Testis (tissue), 3 donors: Measurements from ENCODE around the gene RPL41. TPM values are rescaled to one million over a fixed set of nuclear protein-coding genes. Genes with fewer than 3 reads are reported as not detected.

Experiments used
- DNase-seq: peaks from one replicate; pipeline ENCODE4 v3.0.0-alpha.2; 2019
- H3K27ac ChIP-seq, 2 donors: fragments of 200-600 bp; sonication (generic); one replicate each; pipeline ENCODE4 v1.5.1; 2019
- H3K27me3 ChIP-seq: fragments of 200-600 bp; sonication (generic); one replicate; pipeline ENCODE4 v1.5.1; 2019
- H3K36me3 ChIP-seq: fragments of 200-600 bp; sonication (generic); one replicate; pipeline ENCODE4 v1.5.1; 2017; ENCODE audit warnings: low read depth; ENCODE audit errors: missing control alignments
- H3K4me1 ChIP-seq: fragments of 200-600 bp; sonication (generic); one replicate; pipeline ENCODE4 v1.5.1; 2019
- H3K4me3 ChIP-seq, 2 donors: fragments of 200-600 bp; sonication (generic); one replicate each; pipeline ENCODE4 v1.5.1; 2017 to 2019
- H3K9me3 ChIP-seq: fragments of 200-600 bp; sonication (generic); one replicate; pipeline ENCODE4 v1.5.1; 2017
- CTCF ChIP-seq, 3 experiments: fragments of 450-650 bp in 2 of 3; fragments of 200-600 bp in 1 of 3; sonication (generic) in 1 of 3; IDR thresholded peaks; one replicate each; pipeline ENCODE4 v1.5.1; 2016 to 2019; ENCODE audit warnings: antibody characterized with exemption in 3 of 3, mild to moderate bottlenecking in 2 of 3, moderate library complexity in 1 of 3
- POLR2A ChIP-seq: fragments of 450-650 bp; IDR thresholded peaks from one replicate; pipeline ENCODE4 v1.6.1; 2017; ENCODE audit warnings: antibody characterized with exemption, mild to moderate bottlenecking, moderate library complexity
- WGBS, 2 donors: methylation state at CpG; one replicate each; pipeline ENCODE4 v1.1.5; 2018; 5-methylcytosine and 5-hydroxymethylcytosine counted together
- intact Hi-C: fragments of 100-400 bp; cut with DNase I; formaldehyde crosslinking; loops from one replicate; pipeline ENCODE4 v1.15.1; 2023; ENCODE audit warnings: low total_unique reads
- polyA plus RNA-seq: library from polyadenylated mRNA; stranded (reverse); fragments of 350-450 nt; fragmentation: Illumina TruSeq; extraction: RNeasy Lipid Tissue Mini Kit (QIAGEN cat#74804); gene quantifications from one replicate; pipeline ENCODE4 v1.2.3, GENCODE V29; 2014; ENCODE audit warnings: low read depth, low replicate concordance; ENCODE audit not compliant: insufficient read depth
- total RNA-seq, 2 donors: library from RNA; depleted of rRNA; stranded (reverse); fragments of >200 nt; gene quantifications; one replicate each; pipeline ENCODE4 v1.2.3, GENCODE V29; 2016

RPL41 gene
- total and polyA plus RNA-seq, 3 donors from 2014 or later, result 1,066 to 2,323 (median 1,985) TPM

GRCh38 chr12:56102683-56103065 is 13.8 kb upstream of the RPL41 start:
- no peak for DNase-seq
- no peaks in the 10 kb centered on the region for H3K27me3 ChIP-seq
- intact Hi-C loops, result no loop called here
- no peak overlapping the region for H3K4me3 ChIP-seq
- 74 to 79% methylated on average over 1 of the region's 1 CpG for WGBS, 2 donors
- H3K36me3 ChIP-seq, result no peaks in the 10 kb centered on the region
- H3K4me1 ChIP-seq, result peaks cover 12% of the 10 kb centered on the region
- no peak for TF ChIP-seq POLR2A
- no peak overlapping the region for H3K27ac ChIP-seq
- no peaks in the 10 kb centered on the region for H3K9me3 ChIP-seq

- TF ChIP-seq POLR2A (no peak), CTCF (IDR thresholded peaks at IDR 0.05) (no peak)
- H3K27me3 ChIP-seq, result no peaks in the 10 kb centered on the region
- H3K27ac ChIP-seq, result peak overlapping the region in 1 of 2 donors; percentile 41
- DNase-seq, result no peak
- WGBS, 2 donors, result 41 to 47% methylated on average over 6 of the region's 6 CpGs
- intact Hi-C loops, result no loop called here
- no peaks in the 10 kb centered on the region for H3K9me3 ChIP-seq
- H3K4me1 ChIP-seq, result peaks cover 12% of the 10 kb centered on the region
- H3K4me3 ChIP-seq, result peak overlapping the region; percentile 84 to 92
- H3K36me3 ChIP-seq, result no peaks in the 10 kb centered on the region
These were observed 13.2 kb upstream of the RPL41 start for GRCh38 chr12:56103066-56103711.

- no peaks in the 10 kb centered on the region for H3K27me3 ChIP-seq
- no peaks in the 10 kb centered on the region for H3K9me3 ChIP-seq
- no peaks in the 10 kb centered on the region for H3K36me3 ChIP-seq
- peak overlapping the region; percentile 84 to 92 for H3K4me3 ChIP-seq
- DNase-seq, result no peak
- H3K4me1 ChIP-seq, result peaks cover 12% of the 10 kb centered on the region
- WGBS, 2 donors, result 0 to 1% methylated on average over 8 of the region's 8 CpGs
- TF ChIP-seq CTCF (IDR thresholded peaks at IDR 0.05) (no peak), POLR2A (no peak)
- intact Hi-C loops, result no loop called here
- peak overlapping the region; percentile 41 to 88 for H3K27ac ChIP-seq
These were observed 12.7 kb upstream of the RPL41 start for GRCh38 chr12:56103823-56104108.

- TF ChIP-seq CTCF (IDR thresholded peaks at IDR 0.05), result no peak
- peak; percentile 47 for TF ChIP-seq POLR2A
- H3K36me3 ChIP-seq, result no peaks in the 10 kb centered on the region
- peak; percentile 99 for DNase-seq
- WGBS, 2 donors, result 0% methylated on average over 32 to 60 of the region's 60 CpGs
- peak within 1 kb of the TSS; percentile 84 to 92 for H3K4me3 ChIP-seq
- no peaks in the 10 kb centered on the region for H3K27me3 ChIP-seq
- H3K9me3 ChIP-seq, result no peaks in the 10 kb centered on the region
- peaks cover 12% of the 10 kb centered on the region for H3K4me1 ChIP-seq
- peak within 1 kb of the TSS; percentile 41 to 88 for H3K27ac ChIP-seq
- intact Hi-C loops, result no loop called here
These were observed 12.2 kb upstream of the RPL41 start, which contains the start of gene PA2G4 for GRCh38 chr12:56104109-56104814. Gene PA2G4 (plus strand): TSS chr12:56104559. CDS start chr12:56104738, 179 bp downstream.

GRCh38 chr12:56104815-56105608 is 11.4 kb upstream of the RPL41 start:
- DNase-seq, result no peak
- no peak for TF ChIP-seq CTCF (IDR thresholded peaks at IDR 0.05)
- TF ChIP-seq POLR2A, result no peak
- Histone ChIP-seq H3K4me1 (peaks cover 12% of the 10 kb centered on the region), H3K27ac (peak overlapping the region; percentile 41 to 88), H3K4me3 (peak overlapping the region; percentile 84 to 92), H3K36me3 (no peaks in the 10 kb centered on the region), H3K27me3 (no peaks in the 10 kb centered on the region), H3K9me3 (no peaks in the 10 kb centered on the region)
- 1% methylated on average over 36 to 40 of the region's 40 CpGs for WGBS, 2 donors
- intact Hi-C loops, result no loop called here
